ENCODE results near the gene RPL22.

The RPL22 gene

GRCh38 chr1:6197746-6198427 lies 1.5 kb downstream of the RPL22 start:
- no peaks in the 10 kb centered on the region for H3K9me3 ChIP-seq (ENCODE audit: control insufficient read depth, insufficient read depth, low read length)

GRCh38 chr1:6191968-6192367 lies 7.4 kb downstream of the RPL22 start:
- Histone ChIP-seq H3K27me3 (ENCODE audit: control insufficient read depth, low read length) (no peaks in the 10 kb centered on the region), H3K4me1 (ENCODE audit: control insufficient read depth, low read length) (peaks cover under 1% of the 10 kb centered on the region; the same call in 1 of the 2 replicates), H3K27ac (ENCODE audit: low read depth, low read length) (no peak overlapping the region), H3K36me3 (ENCODE audit: control insufficient read depth, low read length) (peaks cover 92% of the 10 kb centered on the region), H4K20me1 (ENCODE audit: control insufficient read depth, insufficient read depth, low read depth, low read length) (no peaks in the 10 kb centered on the region; the same call in 1 of the 2 replicates), H3K4me2 (ENCODE audit: low read length) (no peak overlapping the region), H3F3A (ENCODE audit: control insufficient read depth, insufficient read depth) (peaks cover 20% of the 10 kb centered on the region), H3K9me3 (ENCODE audit: control insufficient read depth, insufficient read depth, low read length) (no peaks in the 10 kb centered on the region), H3K4me3 (ENCODE audit: low read length) (no peak overlapping the region), H3K79me2 (ENCODE audit: control insufficient read depth, low read length) (peaks cover 89% of the 10 kb centered on the region), H3K9me2 (replicated peaks; ENCODE audit: control insufficient read depth, low read length) (no peaks in the 10 kb centered on the region)
- TF ChIP-seq EZH2phosphoT487 (IDR thresholded peaks at IDR 0.05; ENCODE audit: borderline replicate concordance, low read length) (no peak), CTCF (IDR thresholded peaks at IDR 0.05; ENCODE audit: low read depth, low read length, poor library complexity, severe bottlenecking) (no peak)

More at GRCh38 chr1:6197746-6198427, 1.5 kb downstream of the RPL22 start:
- peaks cover 14% of the 10 kb centered on the region; the same call in 1 of the 2 replicates for H4K20me1 ChIP-seq (ENCODE audit: control insufficient read depth, insufficient read depth, low read depth, low read length)
- H3K9me2 ChIP-seq (replicated peaks; ENCODE audit: control insufficient read depth, low read length): no peaks in the 10 kb centered on the region
- no peak overlapping the region; the same call in 1 of the 2 replicates for H3K27ac ChIP-seq (ENCODE audit: low read depth, low read length)
- peaks cover 64% of the 10 kb centered on the region for H3K36me3 ChIP-seq (ENCODE audit: control insufficient read depth, low read length)
- TF ChIP-seq EZH2phosphoT487 (IDR thresholded peaks at IDR 0.05; ENCODE audit: borderline replicate concordance, low read length): no peak
- no peak for TF ChIP-seq CTCF (IDR thresholded peaks at IDR 0.05; ENCODE audit: low read depth, low read length, poor library complexity, severe bottlenecking)
- H3K4me2 ChIP-seq (ENCODE audit: low read length): peak overlapping the region; percentile 80
- H3F3A ChIP-seq (ENCODE audit: control insufficient read depth, insufficient read depth): peaks cover 6% of the 10 kb centered on the region
- no peaks in the 10 kb centered on the region for H3K27me3 ChIP-seq (ENCODE audit: control insufficient read depth, low read length)
- H3K79me2 ChIP-seq (ENCODE audit: control insufficient read depth, low read length): peaks cover 74% of the 10 kb centered on the region
- peaks cover 28% of the 10 kb centered on the region for H3K4me1 ChIP-seq (ENCODE audit: control insufficient read depth, low read length)
- peak overlapping the region; percentile 82 for H3K4me3 ChIP-seq (ENCODE audit: low read length)

- H3K9me2 ChIP-seq (replicated peaks; ENCODE audit: control insufficient read depth, low read length): no peaks in the 10 kb centered on the region
- H3F3A ChIP-seq (ENCODE audit: control insufficient read depth, insufficient read depth): peaks cover 45% of the 10 kb centered on the region
- H3K9me3 ChIP-seq (ENCODE audit: control insufficient read depth, insufficient read depth, low read length): no peaks in the 10 kb centered on the region
- no peak overlapping the region for H3K27ac ChIP-seq (ENCODE audit: low read depth, low read length)
- H3K27me3 ChIP-seq (ENCODE audit: control insufficient read depth, low read length): no peaks in the 10 kb centered on the region
- TF ChIP-seq CTCF (IDR thresholded peaks at IDR 0.05; ENCODE audit: low read depth, low read length, poor library complexity, severe bottlenecking): no peak
- TF ChIP-seq EZH2phosphoT487 (IDR thresholded peaks at IDR 0.05; ENCODE audit: borderline replicate concordance, low read length): no peak
- H3K4me1 ChIP-seq (ENCODE audit: control insufficient read depth, low read length): no peaks in the 10 kb centered on the region
- peaks cover 13% of the 10 kb centered on the region for H4K20me1 ChIP-seq (ENCODE audit: control insufficient read depth, insufficient read depth, low read depth, low read length)
- H3K36me3 ChIP-seq (ENCODE audit: control insufficient read depth, low read length): peaks cover 83% of the 10 kb centered on the region
- H3K4me2 ChIP-seq (ENCODE audit: low read length): no peak overlapping the region
- peaks cover 56% of the 10 kb centered on the region for H3K79me2 ChIP-seq (ENCODE audit: control insufficient read depth, low read length)
- H3K4me3 ChIP-seq (ENCODE audit: low read length): no peak overlapping the region
These were observed 10.9 kb downstream of the RPL22 start for GRCh38 chr1:6188466-6188865.

All from DOHH2 (cell line).